HG03135 (cell line): Measurements from ENCODE around the gene FAM50B.

Experiments
- ATAC-seq: cut with Tn5 transposase; IDR thresholded peaks from one replicate; pipeline ENCODE4 v1.9.1; 2021; ENCODE audit warnings: mild to moderate bottlenecking, moderate library complexity; ENCODE audit not compliant: unreplicated experiment

The FAM50B gene, protein sequence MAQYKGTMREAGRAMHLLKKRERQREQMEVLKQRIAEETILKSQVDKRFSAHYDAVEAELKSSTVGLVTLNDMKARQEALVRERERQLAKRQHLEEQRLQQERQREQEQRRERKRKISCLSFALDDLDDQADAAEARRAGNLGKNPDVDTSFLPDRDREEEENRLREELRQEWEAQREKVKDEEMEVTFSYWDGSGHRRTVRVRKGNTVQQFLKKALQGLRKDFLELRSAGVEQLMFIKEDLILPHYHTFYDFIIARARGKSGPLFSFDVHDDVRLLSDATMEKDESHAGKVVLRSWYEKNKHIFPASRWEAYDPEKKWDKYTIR

GRCh38 chr6:3848925-3849605 is at the start of gene FAM50B:
TSS of gene FAM50B (plus strand) at chr6:3849373. CDS start at chr6:3849812, 439 bp downstream.
- ATAC-seq = peak; percentile 96

DNA sequence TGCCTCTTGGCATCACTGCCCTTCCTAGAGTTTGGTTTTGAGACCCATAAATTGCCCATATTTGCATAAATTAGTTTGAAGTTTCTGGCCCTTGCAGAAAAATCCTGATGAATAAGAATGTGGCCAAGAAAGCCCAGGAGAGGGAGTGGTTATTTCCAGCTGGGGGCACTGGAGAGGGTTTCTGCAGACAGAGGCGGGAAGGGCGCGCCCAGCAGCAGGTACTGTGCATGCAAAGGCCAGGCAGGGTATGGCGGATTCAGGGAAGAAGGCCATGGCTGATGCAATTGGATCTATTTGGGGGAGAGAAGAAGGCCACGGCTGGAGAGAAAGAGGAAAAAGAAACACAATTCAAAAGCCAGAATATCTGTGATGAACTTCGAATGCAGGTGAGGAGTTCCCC is 49.5 kb upstream of the FAM50B start:
- ATAC-seq = no peak

DNA sequence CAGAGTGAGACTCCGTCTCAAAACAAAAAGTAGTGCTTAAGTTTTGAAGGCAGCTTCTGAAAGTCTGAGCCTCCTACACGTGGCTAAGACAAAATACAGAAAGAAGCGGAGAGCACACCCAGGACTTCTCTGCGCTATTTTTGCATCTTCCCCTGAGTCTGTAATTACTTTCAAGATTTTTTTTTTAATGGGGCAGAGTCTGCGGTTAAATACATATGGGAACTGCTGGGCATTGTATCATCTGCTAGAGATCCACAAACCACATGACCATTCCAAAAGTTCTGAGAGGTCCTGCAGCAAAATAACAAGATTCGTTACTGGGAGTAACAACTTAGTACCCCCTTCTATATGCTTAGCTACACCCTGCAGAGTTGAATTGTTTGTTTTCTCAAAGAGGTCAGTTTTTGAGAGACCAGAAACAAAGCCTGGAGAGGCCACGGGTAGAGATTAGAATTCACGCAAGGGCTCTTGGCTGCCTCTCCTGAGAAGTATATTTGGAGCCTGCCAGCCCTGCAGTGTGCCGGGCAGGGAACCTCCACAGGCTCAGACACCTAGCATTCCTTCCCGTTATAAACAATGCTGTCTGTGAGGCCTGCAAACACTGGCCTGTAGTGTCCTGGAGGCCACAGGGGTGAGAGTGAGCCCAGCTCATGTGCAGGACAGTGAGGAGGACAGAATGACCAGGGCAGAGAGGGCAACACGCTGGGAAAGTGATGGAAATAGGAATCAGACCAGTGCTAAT is 48.2 kb upstream of the FAM50B start:
- ATAC-seq = no peak

- no peak for ATAC-seq
These were observed 47.2 kb upstream of the FAM50B start for GRCh38 chr6:3801960-3802359.

- no peak for ATAC-seq
These were observed 45.3 kb upstream of the FAM50B start for GRCh38 chr6:3803627-3804468.

- ATAC-seq = no peak
These were observed 44.2 kb upstream of the FAM50B start for GRCh38 chr6:3804964-3805363.

DNA sequence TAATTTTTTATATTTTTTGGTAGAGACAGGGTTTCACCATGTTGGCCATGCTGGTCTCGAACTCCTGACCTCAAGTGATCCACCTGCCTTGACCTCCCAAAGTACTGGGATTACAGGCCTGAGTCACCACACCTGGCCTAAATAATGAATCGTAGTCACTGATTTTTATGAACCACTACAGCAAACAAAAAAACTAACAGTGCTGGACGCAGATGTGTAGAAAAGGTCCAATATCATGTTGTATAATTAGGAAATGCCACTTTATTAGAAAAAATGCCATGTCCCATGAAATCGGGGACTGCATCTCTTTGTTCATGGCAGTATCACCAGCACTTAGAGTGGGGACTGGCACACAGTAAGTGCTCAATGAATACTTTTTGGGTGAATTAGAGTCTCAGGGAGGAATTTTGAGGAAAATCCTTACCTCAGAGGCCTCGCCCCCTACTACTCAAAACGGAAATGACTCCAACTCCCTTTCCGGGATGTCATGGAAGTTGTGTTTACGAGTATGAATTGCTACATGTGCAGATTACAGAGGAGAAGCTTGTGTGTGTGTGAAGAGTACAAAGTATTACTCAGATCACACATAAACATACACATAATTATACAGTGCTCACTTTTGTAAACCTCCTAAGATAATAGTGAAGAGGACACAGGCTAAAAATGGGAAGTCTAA is 43.6 kb upstream of the FAM50B start:
- no peak for ATAC-seq

DNA sequence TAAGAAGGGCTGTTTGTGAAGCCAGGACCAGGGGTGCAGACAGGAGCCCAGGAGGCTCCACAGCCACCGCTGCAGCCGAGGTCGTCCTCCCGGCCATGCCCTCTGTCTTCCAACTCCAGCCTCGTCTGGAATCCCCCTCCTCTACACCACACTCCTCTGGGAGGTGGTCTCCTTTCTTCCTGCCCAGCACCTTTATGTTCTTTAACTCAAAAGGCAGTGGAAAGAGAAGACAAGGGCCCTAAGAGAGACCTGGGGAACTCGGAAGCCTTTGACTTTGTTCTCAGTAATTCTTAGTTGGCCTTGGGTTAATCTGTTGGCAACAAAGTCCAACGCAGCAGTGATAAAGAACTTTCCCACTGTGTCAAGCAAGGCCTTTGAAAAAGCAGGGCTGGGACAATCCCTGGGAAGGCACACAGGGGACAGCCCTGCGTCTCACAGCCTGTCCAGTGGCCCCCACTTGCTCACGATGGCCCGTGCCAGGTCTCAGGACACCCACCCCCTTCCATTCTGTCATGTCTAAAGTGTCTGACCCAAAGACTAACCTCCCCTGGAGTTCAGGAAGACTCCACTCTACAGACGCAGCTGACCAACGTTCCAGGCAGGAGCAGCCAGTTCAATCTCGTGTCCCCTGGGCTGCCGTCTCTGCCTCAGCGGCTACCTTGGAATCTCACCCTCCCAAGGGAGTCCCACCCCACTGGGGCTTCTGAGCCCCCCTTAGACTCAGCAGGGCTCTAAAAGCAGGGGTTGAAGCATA is 42.8 kb upstream of the FAM50B start:
- no peak for ATAC-seq

DNA sequence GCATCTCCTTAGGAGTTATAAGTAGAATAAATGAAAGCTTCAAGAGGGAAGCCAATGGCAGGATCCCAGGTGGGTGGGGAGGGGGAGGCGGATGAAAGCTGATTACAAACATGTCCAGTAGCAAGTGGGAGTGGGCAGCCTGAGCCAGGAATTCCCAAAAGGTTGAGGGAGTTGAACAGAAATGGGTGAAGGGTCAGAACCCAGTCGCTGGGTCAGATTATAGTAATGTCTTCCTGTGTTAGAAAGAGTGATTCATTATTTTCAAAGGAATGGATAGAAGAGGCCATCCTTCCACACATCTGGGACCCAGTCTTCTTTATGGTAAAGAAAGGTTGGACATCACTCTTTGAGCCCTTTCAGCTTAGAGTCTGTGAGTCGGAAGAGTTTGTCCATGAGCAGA is 41.0 kb upstream of the FAM50B start:
- no peak for ATAC-seq

- ATAC-seq = no peak
These were observed 40.2 kb upstream of the FAM50B start for GRCh38 chr6:3808759-3809514.

DNA sequence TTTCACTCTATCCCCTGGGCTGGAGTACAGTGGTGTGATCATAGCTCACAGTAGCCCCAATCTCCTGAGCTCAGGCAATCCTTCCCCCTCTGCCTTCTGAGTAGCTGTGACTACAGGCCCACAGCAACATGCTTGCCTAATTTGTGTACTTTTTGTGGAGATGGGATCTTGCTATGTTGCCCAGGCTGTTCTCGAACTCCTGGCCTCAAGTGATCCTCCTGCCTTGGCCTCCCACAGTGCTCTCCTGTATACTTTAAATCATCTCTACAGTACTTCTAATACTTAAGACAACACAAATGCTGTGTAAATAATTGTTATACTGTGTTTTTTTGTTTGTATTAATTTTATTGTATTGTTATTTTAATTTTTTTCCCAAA is 39.7 kb upstream of the FAM50B start:
- ATAC-seq = no peak

- no peak for ATAC-seq
These were observed 39.2 kb upstream of the FAM50B start for GRCh38 chr6:3809982-3810381.

GRCh38 chr6:3811191-3811590 is 38.0 kb upstream of the FAM50B start:
- no peak for ATAC-seq

- ATAC-seq = no peak
These were observed 36.6 kb upstream of the FAM50B start for GRCh38 chr6:3812596-3812995.

- no peak for ATAC-seq
These were observed 35.9 kb upstream of the FAM50B start for GRCh38 chr6:3813150-3813780.

- no peak for ATAC-seq
These were observed 35.3 kb upstream of the FAM50B start for GRCh38 chr6:3813918-3814317.

GRCh38 chr6:3814539-3814938 is 34.6 kb upstream of the FAM50B start:
- ATAC-seq = no peak

DNA sequence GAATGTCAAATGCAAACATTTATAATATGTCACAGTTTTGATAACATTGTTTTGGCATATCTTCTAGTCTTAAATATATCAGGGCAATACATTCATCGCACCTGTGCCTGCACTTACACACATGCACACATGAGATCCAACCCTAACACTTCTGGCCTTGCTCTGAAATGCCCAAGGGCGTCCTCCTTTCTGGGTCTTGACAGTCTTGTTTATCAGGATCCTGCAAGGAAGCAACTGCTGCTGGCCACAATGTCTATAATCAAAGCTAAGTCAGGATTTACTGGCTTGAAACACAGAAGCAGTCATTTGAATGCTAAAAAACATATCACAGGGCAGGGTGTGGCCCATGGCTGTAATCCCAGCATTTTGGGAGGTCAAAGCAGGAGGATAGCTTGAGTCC is 32.9 kb upstream of the FAM50B start:
- ATAC-seq = no peak
